ENCODE measurements around the gene LRMDA. TPM values are rescaled to one million over a fixed set of nuclear protein-coding genes. Genes with fewer than 3 reads are reported as not detected.
A peak's percentile ranks its signal among the peaks of the same experiment; 100 is the strongest.

Gene LRMDA
- total and polyA plus RNA-seq, 2 donors: 7.9 to 17.7 TPM

GRCh38 chr10:75803816-75804552 lies 372.6 kb downstream of the LRMDA start:
- H3K4me1 ChIP-seq (ENCODE audit: insufficient read depth): no peaks in the 10 kb centered on the region
- no peak overlapping the region for H3K4me3 ChIP-seq (ENCODE audit: low read depth, low read length)
- DNase-seq (ENCODE audit: extremely low spot score): no peak
- no peak overlapping the region for H3K27ac ChIP-seq (ENCODE audit: low read depth)
- WGBS: 91% methylated on average over 14 of the region's 14 CpGs
- no peaks in the 10 kb centered on the region for H3K36me3 ChIP-seq (ENCODE audit: insufficient read depth)

- no peak for DNase-seq (ENCODE audit: extremely low spot score)
- 98% methylated on average over 3 of the region's 3 CpGs for WGBS
- no peak overlapping the region for H3K27ac ChIP-seq (ENCODE audit: low read depth)
- H3K4me1 ChIP-seq (ENCODE audit: insufficient read depth): no peaks in the 10 kb centered on the region
- no peak overlapping the region for H3K4me3 ChIP-seq (ENCODE audit: low read depth, low read length)
- H3K36me3 ChIP-seq (ENCODE audit: insufficient read depth): no peaks in the 10 kb centered on the region
These were observed 374.8 kb downstream of the LRMDA start for GRCh38 chr10:75806186-75806585.

- 92% methylated on average over 5 of the region's 5 CpGs for WGBS
- Histone ChIP-seq H3K4me1 (ENCODE audit: insufficient read depth) (no peaks in the 10 kb centered on the region), H3K4me3 (ENCODE audit: low read depth, low read length) (no peak overlapping the region), H3K27ac (ENCODE audit: low read depth) (no peak overlapping the region), H3K36me3 (ENCODE audit: insufficient read depth) (no peaks in the 10 kb centered on the region)
- DNase-seq (ENCODE audit: extremely low spot score): no peak
These were observed 376.0 kb downstream of the LRMDA start for GRCh38 chr10:75807456-75807855.

- H3K36me3 ChIP-seq (ENCODE audit: insufficient read depth): no peaks in the 10 kb centered on the region
- no peaks in the 10 kb centered on the region for H3K4me1 ChIP-seq (ENCODE audit: insufficient read depth)
- H3K27ac ChIP-seq (ENCODE audit: low read depth): no peak overlapping the region
- no peak for DNase-seq (ENCODE audit: extremely low spot score)
- H3K4me3 ChIP-seq (ENCODE audit: low read depth, low read length): no peak overlapping the region
- WGBS: 76% methylated on average over 3 of the region's 3 CpGs
These were observed 377.6 kb downstream of the LRMDA start for GRCh38 chr10:75809003-75809402.

GRCh38 chr10:75814014-75814413 lies 382.6 kb downstream of the LRMDA start:
- Histone ChIP-seq H3K4me1 (ENCODE audit: insufficient read depth) (no peaks in the 10 kb centered on the region), H3K4me3 (ENCODE audit: low read depth, low read length) (no peak overlapping the region), H3K36me3 (ENCODE audit: insufficient read depth) (no peaks in the 10 kb centered on the region), H3K27ac (ENCODE audit: low read depth) (no peak overlapping the region)
- no peak for DNase-seq (ENCODE audit: extremely low spot score)

- Histone ChIP-seq H3K4me1 (ENCODE audit: insufficient read depth) (no peaks in the 10 kb centered on the region), H3K36me3 (ENCODE audit: insufficient read depth) (no peaks in the 10 kb centered on the region), H3K27ac (ENCODE audit: low read depth) (no peak overlapping the region), H3K4me3 (ENCODE audit: low read depth, low read length) (no peak overlapping the region)
- DNase-seq (ENCODE audit: extremely low spot score): no peak
These were observed 383.6 kb downstream of the LRMDA start for GRCh38 chr10:75815066-75815465.

- Histone ChIP-seq H3K27ac (ENCODE audit: low read depth) (no peak overlapping the region), H3K36me3 (ENCODE audit: insufficient read depth) (no peaks in the 10 kb centered on the region), H3K4me1 (ENCODE audit: insufficient read depth) (no peaks in the 10 kb centered on the region), H3K4me3 (ENCODE audit: low read depth, low read length) (no peak overlapping the region)
- no peak for DNase-seq (ENCODE audit: extremely low spot score)
- WGBS: 45% methylated on average over 2 of the region's 2 CpGs
These were observed 385.8 kb downstream of the LRMDA start for GRCh38 chr10:75817198-75817597.

- Histone ChIP-seq H3K27ac (ENCODE audit: low read depth) (no peak overlapping the region), H3K4me3 (ENCODE audit: low read depth, low read length) (no peak overlapping the region), H3K36me3 (ENCODE audit: insufficient read depth) (no peaks in the 10 kb centered on the region), H3K4me1 (ENCODE audit: insufficient read depth) (no peaks in the 10 kb centered on the region)
- 74% methylated on average over 4 of the region's 4 CpGs for WGBS
- DNase-seq (ENCODE audit: extremely low spot score): no peak
These were observed 387.1 kb downstream of the LRMDA start for GRCh38 chr10:75818552-75818951.

- 82% methylated on average over 5 of the region's 5 CpGs for whole genome bisulfite sequencing
- H3K4me3 ChIP-seq (ENCODE audit: low read depth, low read length): no peak overlapping the region
- no peaks in the 10 kb centered on the region for H3K36me3 ChIP-seq (ENCODE audit: insufficient read depth)
- H3K27ac ChIP-seq (ENCODE audit: low read depth): no peak overlapping the region
- H3K4me1 ChIP-seq (ENCODE audit: insufficient read depth): no peaks in the 10 kb centered on the region
- no peak for DNase-seq (ENCODE audit: extremely low spot score)
These were observed 393.8 kb downstream of the LRMDA start for GRCh38 chr10:75825235-75825634.

GRCh38 chr10:75825661-75826060 lies 394.2 kb downstream of the LRMDA start:
- H3K27ac ChIP-seq (ENCODE audit: low read depth): no peak overlapping the region

GRCh38 chr10:75826846-75827245 lies 395.4 kb downstream of the LRMDA start:
- Histone ChIP-seq H3K27ac (ENCODE audit: low read depth) (no peak overlapping the region), H3K4me3 (ENCODE audit: low read depth, low read length) (no peak overlapping the region), H3K36me3 (ENCODE audit: insufficient read depth) (no peaks in the 10 kb centered on the region), H3K4me1 (ENCODE audit: insufficient read depth) (no peaks in the 10 kb centered on the region)
- no peak for DNase-seq (ENCODE audit: extremely low spot score)
- WGBS: 75% methylated on average over 5 of the region's 5 CpGs

More at GRCh38 chr10:75825661-75826060, 394.2 kb downstream of the LRMDA start:
- Histone ChIP-seq H3K4me1 (ENCODE audit: insufficient read depth) (no peaks in the 10 kb centered on the region), H3K4me3 (ENCODE audit: low read depth, low read length) (no peak overlapping the region), H3K36me3 (ENCODE audit: insufficient read depth) (no peaks in the 10 kb centered on the region)
- DNase-seq (ENCODE audit: extremely low spot score): no peak
- 58% methylated on average over 5 of the region's 5 CpGs for WGBS

GRCh38 chr10:75827587-75828021 lies 396.2 kb downstream of the LRMDA start:
- Histone ChIP-seq H3K27ac (ENCODE audit: low read depth) (no peak overlapping the region), H3K36me3 (ENCODE audit: insufficient read depth) (no peaks in the 10 kb centered on the region), H3K4me3 (ENCODE audit: low read depth, low read length) (no peak overlapping the region), H3K4me1 (ENCODE audit: insufficient read depth) (no peaks in the 10 kb centered on the region)
- WGBS: 63% methylated on average over 5 of the region's 5 CpGs
- peak; percentile 58 for DNase-seq (ENCODE audit: extremely low spot score)

- WGBS: 37% methylated on average over 3 of the region's 3 CpGs
- DNase-seq (ENCODE audit: extremely low spot score): no peak
These were observed 397.0 kb downstream of the LRMDA start for GRCh38 chr10:75828413-75828812.

GRCh38 chr10:75836064-75836463 lies 404.6 kb downstream of the LRMDA start:
- WGBS: 75% methylated on average over 3 of the region's 3 CpGs
- no peak for DNase-seq (ENCODE audit: extremely low spot score)

More at GRCh38 chr10:75828413-75828812, 397.0 kb downstream of the LRMDA start:
- H3K4me3 ChIP-seq (ENCODE audit: low read depth, low read length): no peak overlapping the region
- H3K36me3 ChIP-seq (ENCODE audit: insufficient read depth): no peaks in the 10 kb centered on the region
- H3K4me1 ChIP-seq (ENCODE audit: insufficient read depth): no peaks in the 10 kb centered on the region
- H3K27ac ChIP-seq (ENCODE audit: low read depth): no peak overlapping the region

More at GRCh38 chr10:75836064-75836463, 404.6 kb downstream of the LRMDA start:
- Histone ChIP-seq H3K27ac (ENCODE audit: low read depth) (no peak overlapping the region), H3K36me3 (ENCODE audit: insufficient read depth) (no peaks in the 10 kb centered on the region), H3K4me3 (ENCODE audit: low read depth, low read length) (no peak overlapping the region), H3K4me1 (ENCODE audit: insufficient read depth) (no peaks in the 10 kb centered on the region)

Measured in urinary bladder (tissue), 4 donors.